K562 (cell line): ENCODE measurements around the gene MTFR2. TPM values are rescaled to one million over a fixed set of nuclear protein-coding genes. Genes with fewer than 3 reads are reported as not detected.

Experiments used
- ADNP ChIP-seq: fragments of 200-800 bp; sonication (Bioruptor generic); IDR thresholded peaks from 2 replicates; pipeline ENCODE4 v1.6.1; 2016; ENCODE audit warnings: missing genetic modification characterization, missing compliant biosample characterization
- KLF13 ChIP-seq: fragments of 450-650 bp; IDR thresholded peaks from 2 replicates; pipeline ENCODE4 v1.6.1; 2016; ENCODE audit warnings: missing genetic modification characterization, low read depth, mild to moderate bottlenecking, missing compliant biosample characterization, moderate library complexity, borderline replicate concordance
- NELFE ChIP-seq: IDR thresholded peaks from 2 replicates; pipeline ENCODE4 v1.6.1; 2011; ENCODE audit warnings: mild to moderate bottlenecking; ENCODE audit not compliant: insufficient read depth, insufficient read length
- POLR2H ChIP-seq: IDR thresholded peaks from 2 replicates; pipeline ENCODE4 v1.6.1; 2016; ENCODE audit warnings: missing genetic modification characterization, low read depth, mild to moderate bottlenecking, control low read depth, missing compliant biosample characterization, moderate library complexity
- PRDM10 ChIP-seq: fragments of 450-650 bp; IDR thresholded peaks from 2 replicates; pipeline ENCODE4 v1.6.1; 2018; ENCODE audit not compliant: partially characterized antibody
- U2AF1 ChIP-seq: fragments of 200-400 bp; formaldehyde crosslinking; optimal IDR thresholded peaks from 2 replicates; pipeline ENCODE3; 2017; ENCODE audit warnings: mild to moderate bottlenecking, low read depth, low read length, moderate library complexity
- ZNF165 ChIP-seq: fragments of 250-450 bp; sonication (Bioruptor Pico); IDR thresholded peaks from 2 replicates; pipeline ENCODE4 v1.4.0; 2020; ENCODE audit warnings: borderline replicate concordance
- ZNF239 ChIP-seq: fragments of 250-450 bp; sonication (Bioruptor Pico); IDR thresholded peaks from 2 replicates; pipeline ENCODE4 v1.4.0; 2020; ENCODE audit warnings: mild to moderate bottlenecking
- ZNF347 ChIP-seq: fragments of 450-650 bp; formaldehyde crosslinking; IDR thresholded peaks from 2 replicates; pipeline ENCODE4 v1.4.0; 2020; ENCODE audit warnings: low read depth, mild to moderate bottlenecking, moderate library complexity
- ZNF407 ChIP-seq: fragments of 450-650 bp; IDR thresholded peaks from 2 replicates; pipeline ENCODE4 v1.6.1; 2016; ENCODE audit warnings: low read depth
- ZNF707 ChIP-seq: fragments of 250-450 bp; sonication (Bioruptor Pico); conservative IDR thresholded peaks from 2 replicates; pipeline ENCODE4 v1.8.0; 2022; ENCODE audit warnings: inconsistent platforms, mild to moderate bottlenecking, moderate library complexity
- ZNF778 ChIP-seq: fragments of 450-650 bp; formaldehyde crosslinking; IDR thresholded peaks from 2 replicates; pipeline ENCODE4 v1.4.0; 2020; ENCODE audit warnings: mild to moderate bottlenecking, moderate library complexity
- ZNF830 ChIP-seq: fragments of 250-450 bp; sonication (Bioruptor Pico); IDR thresholded peaks from 2 replicates; pipeline ENCODE4 v1.5.0; 2021; ENCODE audit warnings: mild to moderate bottlenecking
- polyA plus RNA-seq, 8 experiments: library from polyadenylated mRNA; depleted of rRNA in 4 of 8; stranded (reverse) in 5 of 8; unstranded in 3 of 8; fragments of >200 nt; fragmentation: Nextera tagmentation in 2 of 8; fragmentation: Illumina TruSeq in 1 of 8; extraction: Ambion mirVana in 2 of 8; extraction: Trizol in 1 of 8; gene quantifications; 2 replicates each; pipeline versions ENCODE4 v1.2.1 to v1.2.3, GENCODE V29; 2011 to 2014; ENCODE audit warnings: inconsistent platforms in 1 of 8, missing spikeins in 1 of 8
- total RNA-seq, 7 experiments: library from RNA; depleted of rRNA in 6 of 7; stranded (reverse); fragments of >200 nt in 6 of 7; fragmentation: Illumina TruSeq in 2 of 7; extraction: Trizol in 2 of 7; gene quantifications; 2 replicates each; pipeline versions ENCODE4 v1.2.1 to v1.2.3, GENCODE V29; 2011 to 2021; ENCODE audit warnings: low replicate concordance in 1 of 7
- TF ChIP-seq, protein P1 (sequence below): sonication (generic); formaldehyde crosslinking; IDR thresholded peaks from 2 replicates; pipeline ENCODE4 v1.9.0; 2022; ENCODE audit warnings: mild to moderate bottlenecking, missing genetic modification reagents

Gene MTFR2
- total and polyA plus RNA-seq, 9 of the 15 experiments (the other 6 are each of a cell fraction or from before 2014, with no cell fraction given), result 10.1 to 63.3 (median 45.9) TPM

GRCh38 chr6:136249811-136250685, at the start of gene MTFR2 (continued):
- no peak for TF ChIP-seq ZNF830 (CRISPR knock-in tag)
- no peak for TF ChIP-seq ZNF165 (CRISPR knock-in tag)
- TF ChIP-seq ZNF778 (CRISPR knock-in tag), result no peak
- no peak for TF ChIP-seq ADNP (tag)
- TF ChIP-seq KLF13, result no peak
- no peak for TF ChIP-seq ZNF347
- no peak for TF ChIP-seq ZNF707 (CRISPR knock-in tag)
- TF ChIP-seq, protein P1, sequence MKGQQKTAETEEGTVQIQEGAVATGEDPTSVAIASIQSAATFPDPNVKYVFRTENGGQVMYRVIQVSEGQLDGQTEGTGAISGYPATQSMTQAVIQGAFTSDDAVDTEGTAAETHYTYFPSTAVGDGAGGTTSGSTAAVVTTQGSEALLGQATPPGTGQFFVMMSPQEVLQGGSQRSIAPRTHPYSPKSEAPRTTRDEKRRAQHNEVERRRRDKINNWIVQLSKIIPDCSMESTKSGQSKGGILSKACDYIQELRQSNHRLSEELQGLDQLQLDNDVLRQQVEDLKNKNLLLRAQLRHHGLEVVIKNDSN (CRISPR knock-in tag), result peak; percentile 41; the same call in 1 of the 2 replicates
- peak; percentile 93 for TF ChIP-seq POLR2H (tag)
- no peak for TF ChIP-seq NELFE
- no peak for TF ChIP-seq ZNF239 (CRISPR knock-in tag)
- no peak for TF ChIP-seq U2AF1
- TF ChIP-seq PRDM10, result peak; percentile 17
- peak; percentile 93 for TF ChIP-seq ZNF407
